LNCAP (cell line): ENCODE data around the gene TRIM45.

Experiments used
- CTCF ChIP-seq: fragments of 450-650 bp; IDR thresholded peaks from 2 replicates; pipeline ENCODE4 v1.5.1; 2017; ENCODE audit warnings: mild to moderate bottlenecking

The TRIM45 gene

GRCh38 chr1:117142200-117142599, 20.7 kb upstream of the TRIM45 start:
- TF ChIP-seq CTCF: no peak

DNA sequence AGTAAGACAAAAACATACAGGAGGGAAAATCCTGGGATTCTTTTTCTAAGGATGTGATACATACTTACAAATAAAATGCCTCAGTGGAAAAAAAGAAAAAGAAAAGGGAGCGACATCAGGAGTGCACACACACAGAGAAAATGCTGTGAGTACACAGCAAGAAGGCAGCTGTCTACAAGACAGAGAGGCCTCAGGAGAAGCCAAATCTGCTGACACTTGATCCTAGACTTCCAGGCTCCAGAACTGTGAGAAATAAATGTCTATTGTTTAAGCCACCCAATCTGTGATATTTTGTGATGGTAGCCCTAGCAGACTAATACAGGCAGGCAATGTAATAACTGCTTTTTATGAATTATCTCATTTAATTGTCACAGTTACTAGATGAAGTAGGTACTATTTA, 17.0 kb upstream of the TRIM45 start:
- no peak for TF ChIP-seq CTCF

- no peak for TF ChIP-seq CTCF
Observed at GRCh38 chr1:117138106-117138505, 16.6 kb upstream of the TRIM45 start.

DNA sequence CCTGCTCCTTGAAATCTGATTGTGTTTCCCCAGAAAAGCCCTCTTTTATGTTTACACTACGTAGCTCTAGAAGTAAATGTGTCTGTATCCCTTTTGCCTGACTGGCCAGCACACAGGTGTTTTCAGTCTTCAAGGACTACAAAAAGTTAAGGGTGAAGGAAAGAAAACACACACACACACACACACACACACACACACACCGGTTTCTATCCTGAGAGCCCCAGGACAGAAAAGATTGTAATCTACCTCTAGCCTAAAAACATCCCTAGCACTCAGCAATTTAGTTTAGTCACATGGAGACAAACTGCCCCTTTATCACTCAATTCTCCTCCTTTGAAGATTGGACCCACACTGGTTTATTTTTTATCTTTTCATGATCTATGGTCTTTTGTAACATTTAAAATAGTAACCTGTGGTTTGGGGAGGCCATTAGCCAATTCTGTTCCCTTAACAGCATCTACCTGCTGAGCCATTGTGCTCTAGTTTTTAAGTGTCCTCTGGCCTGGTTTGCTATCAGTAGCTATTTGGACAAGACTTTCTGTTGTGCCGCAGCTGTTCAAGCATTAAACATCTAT, 15.8 kb upstream of the TRIM45 start:
- TF ChIP-seq CTCF: no peak

- no peak for TF ChIP-seq CTCF
Observed at GRCh38 chr1:117136749-117137148, 15.2 kb upstream of the TRIM45 start.

GRCh38 chr1:117135329-117135728, 13.8 kb upstream of the TRIM45 start:
- no peak for TF ChIP-seq CTCF

DNA sequence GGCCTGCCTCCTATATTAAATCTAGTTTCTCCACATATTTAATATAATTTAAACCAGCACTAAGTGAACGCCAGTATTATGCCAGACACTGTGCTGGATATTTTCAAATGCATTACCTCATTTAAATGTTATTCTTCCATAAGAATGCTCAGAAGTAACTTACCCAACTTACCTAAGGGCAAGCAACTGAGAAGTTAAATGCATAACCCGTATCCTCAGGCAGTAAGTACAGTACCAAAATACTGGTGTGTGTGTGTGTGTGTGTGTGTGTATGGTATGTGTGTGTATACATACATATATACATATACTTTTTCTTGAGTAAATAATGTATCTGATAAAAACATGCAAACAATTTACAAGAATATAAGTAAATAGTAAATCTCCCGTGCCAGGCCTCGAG, 9.0 kb upstream of the TRIM45 start:
- no peak for TF ChIP-seq CTCF
